ENCODE data around the gene ADGRB3.
A peak's percentile ranks its signal among the peaks of the same experiment; 100 is the strongest.
"Not testable (repeated sequence)": the region's sequence is repeated elsewhere in the genome, so short reads cannot be mapped to it uniquely, and the experiment has no call there.

ADGRB3 gene

DNA sequence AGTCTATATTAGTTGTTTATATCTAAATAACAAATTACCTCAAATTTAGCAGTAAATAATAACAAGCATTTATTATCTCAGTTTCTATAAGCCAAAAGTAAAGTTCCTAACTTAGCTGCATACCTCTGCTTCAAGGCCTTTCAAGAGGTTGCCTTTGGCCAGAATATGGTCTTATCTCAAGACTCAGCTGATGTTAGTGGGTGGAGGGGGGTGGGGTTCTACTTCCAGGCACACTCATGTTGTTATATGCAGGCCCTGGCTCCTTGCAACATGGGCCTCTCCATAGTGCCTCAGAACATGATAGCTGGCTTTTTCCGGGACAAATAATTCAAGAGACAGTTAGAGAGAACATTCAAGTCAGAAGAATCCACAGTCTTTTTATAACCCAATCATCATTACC lies 266.0 kb downstream of the ADGRB3 start:
- DNase-seq: peak in 1 of 2 experiments; percentile 11
- TF ChIP-seq GATA1 (IDR thresholded peaks at IDR 0.05; ENCODE audit: low read depth, low read length) (no peak), POLR2A (IDR thresholded peaks at IDR 0.05; ENCODE audit: low read length) (no peak)

DNA sequence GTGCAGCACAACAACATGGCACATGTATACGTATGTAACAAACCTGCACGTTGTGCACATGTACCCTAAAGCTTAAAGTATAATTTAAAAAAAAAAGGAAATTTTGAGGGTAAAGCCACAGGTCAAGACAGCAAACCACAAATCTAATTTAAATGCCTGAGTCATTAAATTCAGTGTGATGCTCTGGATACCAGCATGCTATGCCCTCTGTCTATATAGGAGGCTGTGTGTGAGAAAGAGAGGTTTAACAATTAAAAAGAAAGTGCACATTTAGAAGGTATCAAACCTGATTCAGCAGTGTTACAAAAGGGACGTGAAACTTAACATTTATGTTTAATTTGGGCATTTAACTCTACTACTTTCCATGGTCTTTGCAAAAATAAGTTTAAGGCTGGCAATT lies 276.3 kb downstream of the ADGRB3 start:
- no peak for TF ChIP-seq POLR2A (IDR thresholded peaks at IDR 0.05; ENCODE audit: low read length)

DNA sequence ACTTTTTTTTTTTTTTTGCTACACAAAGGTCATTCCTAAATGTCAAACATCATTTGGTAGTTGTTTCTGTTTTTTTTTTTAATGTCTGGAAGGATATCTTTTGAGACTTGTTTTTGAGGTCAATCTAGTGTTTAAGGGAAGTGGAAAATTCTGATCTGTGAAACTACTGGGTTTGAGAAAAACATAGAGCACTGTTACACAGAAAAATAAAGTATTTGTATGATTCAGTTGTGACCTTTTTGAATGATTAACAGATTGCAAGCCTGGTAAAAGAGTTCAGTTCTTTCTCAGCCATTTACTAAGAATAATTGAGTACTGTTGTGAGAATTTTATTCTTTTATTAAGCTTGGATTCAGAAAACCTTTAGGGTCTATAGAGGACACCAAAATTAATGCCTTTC lies 276.7 kb downstream of the ADGRB3 start:
- TF ChIP-seq POLR2A (IDR thresholded peaks at IDR 0.05; ENCODE audit: low read length): no peak
- TF ChIP-seq GATA1 (IDR thresholded peaks at IDR 0.05; ENCODE audit: low read depth, low read length): no peak

More for the DNA sequence above, 276.3 kb downstream of the ADGRB3 start:
- no peak for DNase-seq

DNA sequence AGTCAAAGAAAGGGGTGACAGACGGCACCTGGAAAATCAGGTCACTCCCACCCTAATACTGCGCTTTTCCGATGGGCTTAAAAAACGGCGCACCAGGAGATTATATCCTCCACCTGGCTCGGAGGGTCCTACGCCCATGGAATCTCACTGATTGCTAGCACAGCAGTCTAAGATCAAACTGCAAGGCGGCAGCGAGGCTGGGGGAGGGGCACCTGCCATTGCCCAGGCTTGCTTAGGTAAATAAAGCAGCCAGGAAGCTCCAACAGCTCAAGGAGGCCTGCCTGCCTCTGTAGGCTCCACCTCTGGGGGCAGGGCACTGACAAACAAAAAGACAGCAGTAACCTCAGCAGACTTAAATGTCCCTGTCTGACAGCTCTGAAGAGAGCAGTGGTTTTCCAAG lies 277.7 kb downstream of the ADGRB3 start:
- not testable (repeated sequence) for DNase-seq

More for the DNA sequence above, 276.7 kb downstream of the ADGRB3 start:
- DNase-seq: no peak

DNA sequence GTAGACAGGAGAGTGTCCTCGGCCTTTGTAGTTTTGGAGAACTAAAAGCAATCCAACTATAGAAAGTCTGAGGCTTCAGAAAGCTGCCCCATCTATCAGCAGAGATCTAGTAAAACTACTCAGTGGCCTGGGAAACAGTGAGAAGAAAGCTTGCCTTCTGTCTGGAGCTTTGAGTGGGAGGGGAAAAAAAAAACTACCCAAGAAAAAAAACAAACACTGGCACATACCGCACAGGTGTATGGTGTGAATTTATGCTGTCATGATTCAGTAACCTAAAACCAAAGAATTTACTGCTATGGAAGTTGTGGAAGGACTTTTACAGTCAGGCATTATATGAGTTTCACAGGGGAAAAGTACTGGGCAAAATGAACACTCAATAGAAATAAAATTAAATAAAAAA lies 280.5 kb downstream of the ADGRB3 start:
- no peak for TF ChIP-seq GATA1 (IDR thresholded peaks at IDR 0.05; ENCODE audit: low read depth, low read length)
- TF ChIP-seq POLR2A (IDR thresholded peaks at IDR 0.05; ENCODE audit: low read length): no peak
- no peak for DNase-seq

DNA sequence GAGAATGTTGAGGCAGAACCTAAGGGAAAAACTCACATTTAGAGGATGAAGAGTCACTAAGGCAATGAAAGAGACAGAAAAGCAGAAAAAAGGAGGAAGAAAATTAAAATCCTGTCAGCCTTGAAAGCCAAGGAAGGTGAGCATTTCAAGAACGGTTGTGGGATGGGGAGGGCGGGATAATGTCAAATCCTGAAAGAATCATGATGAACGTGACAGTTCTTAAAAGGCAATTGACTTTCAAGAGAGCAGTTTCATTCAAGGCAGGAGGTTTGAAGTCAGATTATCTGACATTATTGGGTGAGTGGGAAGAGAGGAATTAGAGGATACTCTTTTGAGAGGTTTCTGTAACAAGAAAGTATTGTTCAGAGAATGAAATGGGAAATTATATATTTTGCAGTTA lies 284.5 kb downstream of the ADGRB3 start:
- TF ChIP-seq GATA1 (IDR thresholded peaks at IDR 0.05; ENCODE audit: low read depth, low read length) (no peak), POLR2A (IDR thresholded peaks at IDR 0.05; ENCODE audit: low read length) (no peak)
- DNase-seq: no peak

DNA sequence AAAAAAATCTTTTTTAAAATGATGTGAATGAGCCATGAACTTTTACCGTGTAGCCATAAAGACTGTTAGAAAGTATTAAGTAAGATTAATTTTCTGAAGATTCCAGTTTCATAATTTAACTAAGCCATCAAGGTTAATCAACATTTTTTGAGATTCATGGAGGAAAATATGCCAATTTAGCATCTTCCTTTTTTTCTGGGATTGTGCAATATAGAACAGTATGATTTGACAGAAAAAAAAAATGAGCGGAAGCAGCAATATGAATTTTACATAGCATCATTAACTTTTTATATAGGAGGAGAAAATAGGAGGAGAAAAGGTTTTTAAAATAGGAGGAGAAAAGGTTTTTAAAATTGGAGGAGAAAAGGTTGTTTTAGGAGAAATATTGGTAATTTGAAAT lies 306.3 kb downstream of the ADGRB3 start:
- DNase-seq: no peak
- TF ChIP-seq GATA1 (IDR thresholded peaks at IDR 0.05; ENCODE audit: low read depth, low read length): no peak
- no peak for TF ChIP-seq POLR2A (IDR thresholded peaks at IDR 0.05; ENCODE audit: low read length)

DNA sequence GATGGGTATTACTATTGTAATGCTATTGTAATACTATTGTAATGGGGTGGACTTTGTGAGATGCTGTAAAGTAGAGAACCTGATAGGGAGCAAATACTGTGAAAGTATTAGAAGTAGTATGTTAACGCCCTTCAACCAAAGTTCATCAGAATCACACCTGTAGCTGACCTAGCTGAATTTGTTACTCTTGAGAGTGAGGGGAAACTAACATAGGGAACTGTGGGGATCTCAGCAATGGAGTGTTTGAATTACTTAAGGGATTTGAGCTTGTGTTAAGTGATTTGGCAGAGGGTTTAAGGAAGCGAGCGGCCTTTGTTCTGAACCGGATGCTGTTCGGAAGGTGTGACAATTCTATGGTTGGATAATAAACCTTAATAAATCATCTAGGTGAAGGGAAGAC lies 312.6 kb downstream of the ADGRB3 start:
- DNase-seq: no peak
- TF ChIP-seq GATA1 (IDR thresholded peaks at IDR 0.05; ENCODE audit: low read depth, low read length) (no peak), POLR2A (IDR thresholded peaks at IDR 0.05; ENCODE audit: low read length) (no peak)

DNA sequence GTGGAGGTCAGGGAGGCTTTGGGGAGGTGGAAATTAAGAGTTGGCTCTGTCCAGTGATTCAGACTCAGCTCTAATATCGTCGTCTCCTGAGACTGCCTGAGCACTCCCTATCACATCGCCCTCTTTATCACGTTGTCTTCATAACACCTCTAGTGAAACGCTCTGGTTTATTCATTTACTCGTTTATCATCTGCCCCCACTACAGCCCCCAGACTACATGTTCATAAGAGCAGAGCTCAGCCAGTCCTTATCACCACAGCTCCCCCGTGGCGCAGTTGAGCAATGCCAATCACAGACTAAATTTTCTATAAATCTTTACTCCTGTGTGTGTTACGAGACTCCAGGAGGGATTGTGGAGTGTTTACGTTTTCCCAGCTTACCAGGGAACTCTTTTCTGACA lies 316.2 kb downstream of the ADGRB3 start:
- no peak for DNase-seq
- TF ChIP-seq POLR2A (IDR thresholded peaks at IDR 0.05; ENCODE audit: low read length) (no peak), GATA1 (IDR thresholded peaks at IDR 0.05; ENCODE audit: low read depth, low read length) (no peak)

DNA sequence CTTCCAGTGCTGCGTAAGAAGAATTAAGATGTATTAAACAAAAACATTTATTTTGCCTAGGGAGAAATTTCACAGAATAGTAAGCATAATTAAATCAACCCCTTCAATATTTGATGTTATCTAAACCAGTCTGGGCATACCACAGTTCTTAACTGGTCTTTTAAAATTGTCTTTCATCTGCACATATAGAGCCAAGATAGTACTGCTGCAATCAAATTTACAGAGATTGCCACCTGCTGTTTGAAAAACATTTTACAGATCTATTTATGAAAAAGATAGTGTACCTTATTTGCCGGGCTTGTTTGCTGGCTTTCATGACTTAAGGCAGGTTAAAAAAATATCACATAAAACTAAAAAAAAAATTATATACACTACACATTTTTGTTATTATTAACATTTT lies 323.2 kb downstream of the ADGRB3 start:
- TF ChIP-seq POLR2A (IDR thresholded peaks at IDR 0.05; ENCODE audit: low read length): no peak
- no peak for TF ChIP-seq GATA1 (IDR thresholded peaks at IDR 0.05; ENCODE audit: low read depth, low read length)

DNA sequence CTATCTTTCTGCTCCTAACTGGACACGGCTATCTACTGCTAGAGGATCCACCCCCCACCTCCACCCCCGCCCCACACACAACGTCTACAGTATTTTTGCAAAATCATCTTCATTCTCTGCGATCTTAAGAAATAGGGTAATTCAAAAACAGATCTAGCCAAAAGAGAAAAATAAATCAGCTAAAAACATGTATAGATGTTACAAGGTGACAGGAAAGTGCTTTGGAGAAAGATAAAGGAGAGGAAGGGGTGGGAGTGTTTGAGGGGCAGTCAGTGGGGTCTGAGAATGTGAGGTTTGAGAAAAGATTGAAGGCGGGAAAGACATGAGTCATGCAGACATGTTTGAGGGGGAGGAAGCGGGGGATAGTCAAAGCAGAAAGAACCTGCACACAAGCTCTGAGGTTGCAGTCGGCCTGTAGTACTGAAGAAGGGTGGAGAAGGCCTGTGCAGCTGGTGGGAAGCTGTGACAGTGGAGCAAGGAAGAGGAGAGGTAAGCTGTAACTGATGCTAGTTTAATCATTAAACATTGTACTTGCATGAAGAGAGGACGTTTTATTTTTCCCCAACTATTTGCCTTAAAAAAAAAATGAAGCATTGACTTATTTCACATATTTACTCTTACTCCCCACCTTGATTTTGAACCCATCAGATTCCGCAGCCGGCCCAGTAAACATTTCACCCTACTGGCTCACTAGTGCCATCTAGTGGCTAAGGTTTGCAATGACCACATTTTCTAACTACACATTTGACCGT lies 332.6 kb downstream of the ADGRB3 start:
- DNase-seq: peak; percentile 65 to 82
- TF ChIP-seq GATA1 (IDR thresholded peaks at IDR 0.05; ENCODE audit: low read depth, low read length): no peak

More for the DNA sequence above, 323.2 kb downstream of the ADGRB3 start:
- peak in 1 of 2 experiments; percentile 1 for DNase-seq

DNA sequence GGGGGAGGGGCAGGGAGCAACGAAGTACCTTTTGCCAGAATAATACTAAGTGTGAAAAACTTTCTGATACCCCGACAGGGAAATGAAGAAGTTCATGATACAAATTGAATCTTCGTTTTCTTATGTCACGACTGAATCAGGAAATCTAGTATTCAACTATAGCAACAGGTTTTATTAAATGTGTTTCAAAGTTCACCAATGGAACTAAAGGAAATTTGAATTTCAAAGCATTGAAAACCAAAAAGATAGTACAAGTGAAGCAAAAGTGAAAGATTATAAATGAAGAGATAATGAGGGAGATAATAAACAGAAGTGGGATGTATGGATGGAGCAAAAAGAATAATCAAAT lies 333.2 kb downstream of the ADGRB3 start:
- DNase-seq: no peak
- TF ChIP-seq POLR2A (IDR thresholded peaks at IDR 0.05; ENCODE audit: low read length) (no peak), GATA1 (IDR thresholded peaks at IDR 0.05; ENCODE audit: low read depth, low read length) (no peak)

DNA sequence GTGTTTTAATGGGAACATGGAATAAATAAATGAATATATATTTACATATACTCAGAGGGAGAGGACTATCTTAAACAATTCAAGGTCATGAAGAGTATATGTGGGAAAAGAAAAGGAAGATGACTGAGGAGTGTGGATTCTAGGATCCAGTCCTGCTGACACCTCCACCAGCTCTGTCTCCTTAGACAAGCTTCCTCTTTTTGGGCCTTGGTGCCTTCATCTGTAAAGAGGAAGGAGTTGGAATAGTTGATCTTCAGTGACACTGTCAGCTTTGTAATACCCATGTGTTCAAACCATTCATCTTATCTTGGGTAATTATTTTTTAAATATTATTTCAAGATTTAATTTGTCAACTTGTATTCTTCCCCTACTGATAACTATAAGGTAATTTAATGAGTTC lies 338.0 kb downstream of the ADGRB3 start:
- no peak for DNase-seq

DNA sequence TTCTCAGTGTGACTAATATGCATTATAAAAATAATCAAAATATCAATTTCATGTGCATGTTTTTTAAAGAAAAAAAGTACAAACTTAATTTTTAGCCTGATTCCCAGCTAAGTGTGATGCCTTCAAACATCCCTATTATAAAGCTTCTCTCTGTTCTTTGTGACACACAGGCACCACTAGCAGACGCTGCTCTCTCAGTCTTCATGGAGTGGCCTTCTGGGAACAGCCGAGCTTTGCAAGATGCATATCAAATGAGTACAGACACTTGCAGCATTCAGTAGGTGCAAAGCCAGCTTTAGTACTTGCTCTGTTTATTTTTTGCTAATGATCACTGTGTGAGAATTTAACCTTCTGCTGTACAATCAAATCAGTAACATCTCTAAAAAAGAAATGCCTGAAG lies 340.0 kb downstream of the ADGRB3 start:
- TF ChIP-seq GATA1 (IDR thresholded peaks at IDR 0.05; ENCODE audit: low read depth, low read length) (no peak), POLR2A (IDR thresholded peaks at IDR 0.05; ENCODE audit: low read length) (no peak)
- no peak for DNase-seq

More for the DNA sequence above, 338.0 kb downstream of the ADGRB3 start:
- no peak for TF ChIP-seq GATA1 (IDR thresholded peaks at IDR 0.05; ENCODE audit: low read depth, low read length)
- no peak for TF ChIP-seq POLR2A (IDR thresholded peaks at IDR 0.05; ENCODE audit: low read length)

DNA sequence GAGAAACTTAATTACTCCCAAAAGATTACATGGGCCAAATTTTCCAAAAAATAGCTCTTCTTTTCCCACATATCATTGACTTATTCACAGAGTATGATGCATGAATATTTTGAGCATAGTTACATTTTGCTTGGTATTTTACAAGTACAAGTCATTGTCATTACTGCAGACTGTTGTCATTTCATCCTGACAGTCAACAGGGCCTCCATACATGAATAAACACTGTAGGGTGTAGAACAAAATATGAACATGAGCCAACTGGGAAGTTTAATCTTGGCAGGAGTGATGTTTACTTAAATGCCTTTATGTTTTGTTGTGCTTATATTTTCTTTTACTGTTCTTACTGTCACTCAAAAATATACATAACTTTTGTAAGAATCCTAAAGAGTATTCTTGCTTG lies 340.7 kb downstream of the ADGRB3 start:
- no peak for TF ChIP-seq GATA1 (IDR thresholded peaks at IDR 0.05; ENCODE audit: low read depth, low read length)
- no peak for TF ChIP-seq POLR2A (IDR thresholded peaks at IDR 0.05; ENCODE audit: low read length)
- no peak for DNase-seq

DNA sequence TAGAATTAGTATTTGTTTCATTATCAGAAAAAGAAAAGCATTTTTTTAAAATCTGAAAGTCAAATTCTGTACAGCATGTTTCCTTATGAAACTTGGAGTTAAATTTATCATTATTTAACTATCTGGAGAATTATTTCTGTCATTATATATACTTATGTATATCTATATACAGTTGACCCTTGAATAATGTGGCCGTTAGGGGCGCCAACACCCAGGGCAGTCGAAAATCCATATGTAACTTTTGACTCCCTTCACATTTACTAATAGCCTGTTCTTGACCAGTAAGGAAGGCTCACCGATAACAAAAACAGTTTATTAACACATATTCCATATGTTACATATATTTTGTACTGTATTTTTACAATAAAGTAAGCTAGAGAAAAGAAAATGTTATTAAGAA lies 341.2 kb downstream of the ADGRB3 start:
- no peak for TF ChIP-seq POLR2A (IDR thresholded peaks at IDR 0.05; ENCODE audit: low read length)
- TF ChIP-seq GATA1 (IDR thresholded peaks at IDR 0.05; ENCODE audit: low read depth, low read length): no peak
- no peak for DNase-seq
